GM20000 (cell line): ENCODE data around the gene EPS8L2.

ENCODE experiments used
- DNase-seq: peaks from one replicate; pipeline ENCODE4 v3.0.0; 2012; ENCODE audit warnings: low spot score
- TF ChIP-seq, protein P1 (sequence below): IDR thresholded peaks from 2 replicates; pipeline ENCODE4 v1.5.1; 2012; ENCODE audit warnings: mild to moderate bottlenecking, control low read depth; ENCODE audit errors: extremely low read depth, missing control alignments

Gene EPS8L2

GRCh38 chr11:695288-695537 lies 10.8 kb upstream of the EPS8L2 start:
- TF ChIP-seq, protein P1, sequence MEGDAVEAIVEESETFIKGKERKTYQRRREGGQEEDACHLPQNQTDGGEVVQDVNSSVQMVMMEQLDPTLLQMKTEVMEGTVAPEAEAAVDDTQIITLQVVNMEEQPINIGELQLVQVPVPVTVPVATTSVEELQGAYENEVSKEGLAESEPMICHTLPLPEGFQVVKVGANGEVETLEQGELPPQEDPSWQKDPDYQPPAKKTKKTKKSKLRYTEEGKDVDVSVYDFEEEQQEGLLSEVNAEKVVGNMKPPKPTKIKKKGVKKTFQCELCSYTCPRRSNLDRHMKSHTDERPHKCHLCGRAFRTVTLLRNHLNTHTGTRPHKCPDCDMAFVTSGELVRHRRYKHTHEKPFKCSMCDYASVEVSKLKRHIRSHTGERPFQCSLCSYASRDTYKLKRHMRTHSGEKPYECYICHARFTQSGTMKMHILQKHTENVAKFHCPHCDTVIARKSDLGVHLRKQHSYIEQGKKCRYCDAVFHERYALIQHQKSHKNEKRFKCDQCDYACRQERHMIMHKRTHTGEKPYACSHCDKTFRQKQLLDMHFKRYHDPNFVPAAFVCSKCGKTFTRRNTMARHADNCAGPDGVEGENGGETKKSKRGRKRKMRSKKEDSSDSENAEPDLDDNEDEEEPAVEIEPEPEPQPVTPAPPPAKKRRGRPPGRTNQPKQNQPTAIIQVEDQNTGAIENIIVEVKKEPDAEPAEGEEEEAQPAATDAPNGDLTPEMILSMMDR = no peak
- no peak for DNase-seq

DNA sequence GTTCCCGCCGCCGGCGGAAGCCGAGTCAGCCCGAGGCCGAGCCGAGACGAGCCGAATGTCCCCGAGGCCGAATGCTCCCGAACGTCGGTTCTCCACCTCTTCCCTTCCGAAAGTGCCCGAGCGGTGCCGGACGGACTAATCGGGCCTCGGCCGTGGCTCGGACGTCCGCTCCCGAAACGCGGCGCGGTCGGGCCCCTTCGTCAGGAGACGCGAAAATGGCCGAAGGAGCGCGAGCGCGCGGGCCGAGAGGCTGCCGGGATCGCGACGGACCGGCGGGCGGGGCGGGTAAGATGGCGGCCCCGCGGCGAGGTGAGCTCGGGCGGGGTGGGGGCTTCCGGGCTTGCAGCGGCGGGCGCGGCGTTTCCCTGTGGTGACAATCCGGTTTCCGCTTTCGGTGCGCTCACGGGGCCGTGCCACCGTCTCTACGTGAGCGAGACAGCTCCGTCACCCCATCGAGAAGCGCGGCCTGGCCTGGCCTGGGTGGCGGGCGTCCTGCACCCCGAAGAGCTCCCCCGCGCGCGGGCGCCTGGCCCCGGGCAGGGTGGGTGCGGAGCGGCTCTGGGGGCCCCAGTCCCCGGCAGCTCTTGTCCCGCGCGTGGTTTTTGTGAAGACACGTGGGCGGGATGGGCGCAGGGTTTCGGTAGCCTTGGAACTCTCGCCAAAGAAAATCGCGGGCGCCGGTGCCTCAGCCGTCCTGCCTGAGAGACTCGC lies 10.3 kb upstream of the EPS8L2 start, which contains the start of gene TMEM80:
TSS of gene TMEM80 (plus strand) at position 279 of the 711 bp plus-strand sequence. CDS start at position 291, 12 bp downstream.
- peak; percentile 96 for DNase-seq

GRCh38 chr11:696955-697491 lies 9.0 kb upstream of the EPS8L2 start:
- peak; percentile 54 for DNase-seq
- TF ChIP-seq, protein P1 = no peak

More for the DNA sequence above, 10.3 kb upstream of the EPS8L2 start, which contains the start of gene TMEM80:
- TF ChIP-seq, protein P1 = no peak

DNA sequence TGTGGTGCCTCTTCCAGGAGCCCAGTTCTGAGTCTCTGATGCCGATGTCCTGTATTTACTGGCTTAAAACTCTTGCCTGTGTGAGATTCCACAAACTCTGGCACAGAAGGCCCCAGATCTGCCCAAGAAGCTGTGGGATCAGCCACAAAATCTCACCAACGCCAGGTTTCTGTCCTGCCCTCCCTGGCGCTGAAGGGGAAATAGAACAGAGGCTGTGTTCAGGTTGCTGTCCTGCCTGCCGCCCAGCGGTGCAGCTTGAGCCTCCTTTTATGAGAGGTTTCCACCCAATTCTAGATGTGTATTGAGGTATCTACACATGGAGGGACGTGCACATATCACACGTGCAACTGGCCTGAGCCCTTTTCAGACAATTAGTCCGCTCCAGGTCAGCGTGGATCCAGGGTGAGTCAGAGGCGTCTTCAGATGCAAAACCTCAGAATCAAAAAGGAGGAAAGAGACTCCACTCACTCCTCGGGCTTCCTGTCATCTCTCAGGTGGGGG lies 8.2 kb upstream of the EPS8L2 start:
- TF ChIP-seq, protein P1 = no peak
- no peak for DNase-seq

DNA sequence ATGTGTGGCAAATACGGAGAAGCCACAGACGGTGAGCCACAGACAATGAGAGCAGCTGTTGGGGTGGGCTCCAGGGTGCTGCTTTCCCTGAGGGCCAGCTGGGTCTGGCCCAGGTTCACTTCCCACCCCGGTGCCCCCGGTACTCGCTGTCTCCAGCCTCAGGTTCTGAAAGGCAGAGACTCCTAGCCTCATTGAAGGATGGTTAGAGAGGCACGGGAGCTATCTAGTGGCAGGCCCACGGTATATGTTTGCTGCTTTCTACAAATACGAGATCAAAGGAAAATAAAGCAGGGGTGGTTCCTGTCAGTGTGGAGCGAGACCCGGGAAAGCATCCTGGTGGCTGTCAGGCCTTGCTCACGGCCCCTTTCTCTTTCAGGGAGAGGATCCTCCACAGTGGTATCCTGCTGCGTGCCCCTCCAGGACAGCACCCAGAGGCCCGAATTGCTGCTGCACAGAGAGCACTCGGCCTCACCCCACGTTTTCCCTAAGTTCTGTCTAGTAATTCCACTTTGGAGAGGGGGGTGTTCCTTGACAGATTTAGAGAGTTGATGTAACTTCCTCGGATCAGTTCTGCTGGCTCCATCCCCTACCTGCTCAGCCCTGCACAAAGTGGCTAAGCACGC lies 7.4 kb upstream of the EPS8L2 start:
- TF ChIP-seq, protein P1 = no peak

DNA sequence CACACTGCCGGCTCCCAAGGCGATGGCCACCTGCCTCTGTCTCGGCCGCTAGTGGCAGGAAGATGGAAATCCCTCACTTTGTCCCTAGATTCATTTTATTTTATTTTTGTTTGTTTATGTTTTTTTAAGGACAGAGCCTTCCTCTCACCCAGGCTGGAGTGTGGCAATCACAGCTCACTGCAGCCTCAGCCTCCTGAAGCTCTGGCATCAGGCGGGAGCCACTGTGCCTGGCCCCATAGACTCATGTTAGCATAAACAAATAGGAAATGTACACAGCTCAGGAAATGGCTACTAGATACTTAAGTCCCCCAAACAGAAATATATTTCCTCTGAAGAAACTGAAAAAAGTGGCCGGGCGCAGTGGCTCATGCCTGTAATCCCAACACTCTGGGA lies 6.9 kb upstream of the EPS8L2 start:
- no peak for DNase-seq
- TF ChIP-seq, protein P1 = no peak

More for the DNA sequence above, 7.4 kb upstream of the EPS8L2 start:
- DNase-seq = no peak

- DNase-seq = no peak
- TF ChIP-seq, protein P1 = no peak
Measured at GRCh38 chr11:699753-700152, 6.3 kb upstream of the EPS8L2 start.
